ENCODE measurements around the gene ATF6. TPM values are rescaled to one million over a fixed set of nuclear protein-coding genes. Genes with fewer than 3 reads are reported as not detected.

The ATF6 gene
- total and polyA plus RNA-seq, 9 of the 15 experiments (the other 6 are each of a cell fraction or from before 2014, with no cell fraction given) = 11.7 to 32.4 (median 20.4) TPM

DNA sequence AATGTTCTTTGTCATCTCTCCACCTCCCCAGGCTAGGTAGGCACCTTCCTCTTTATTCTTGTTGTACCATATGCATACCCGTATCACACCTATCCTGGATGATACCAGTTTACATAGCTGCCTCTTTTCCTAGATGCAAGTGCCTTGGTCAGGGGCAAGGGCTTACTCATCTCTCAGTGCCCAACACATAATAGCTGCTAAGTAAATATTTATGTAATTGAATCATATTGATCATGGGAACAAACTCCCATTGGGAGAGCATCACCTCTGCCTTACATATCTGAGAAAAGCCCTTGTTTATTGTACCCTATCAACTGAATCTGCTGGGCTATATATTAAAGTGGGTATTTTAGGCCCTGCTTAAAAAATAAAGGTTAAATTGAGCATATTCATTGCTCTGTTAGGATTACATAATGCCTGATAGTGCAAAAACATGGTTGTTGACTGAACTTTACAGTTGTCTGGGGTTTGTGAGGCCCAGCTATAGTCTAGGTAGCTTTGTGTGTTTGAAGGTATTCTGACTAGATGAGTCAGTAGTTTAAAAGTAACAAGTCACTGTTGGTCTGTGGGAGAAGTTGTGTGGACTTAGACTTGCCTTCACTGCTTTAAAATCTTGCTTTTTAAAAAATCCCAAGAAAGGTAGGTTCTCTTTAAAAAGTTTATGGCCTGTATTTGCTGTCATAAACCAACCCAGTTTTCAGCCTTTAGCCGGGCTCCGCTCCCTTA lies 174.9 kb downstream of the ATF6 start (continued):
- TF ChIP-seq SRF (CRISPR knock-in tag; IDR thresholded peaks at IDR 0.05) = no peak
- no peak for TF ChIP-seq ZBTB8A (IDR thresholded peaks at IDR 0.05; ENCODE audit: partially characterized antibody)
- no peak for TF ChIP-seq ZNF561 (CRISPR knock-in tag; conservative IDR thresholded peaks at IDR 0.05)
- no peak for TF ChIP-seq HMG20B (CRISPR knock-in tag; IDR thresholded peaks at IDR 0.05)
- no peak for TF ChIP-seq TOE1 (IDR thresholded peaks at IDR 0.05; ENCODE audit: borderline replicate concordance)
- no peak for TF ChIP-seq TOE1 (CRISPR knock-in tag; IDR thresholded peaks at IDR 0.05; ENCODE audit: borderline replicate concordance, low read depth)
- TF ChIP-seq, protein P1, sequence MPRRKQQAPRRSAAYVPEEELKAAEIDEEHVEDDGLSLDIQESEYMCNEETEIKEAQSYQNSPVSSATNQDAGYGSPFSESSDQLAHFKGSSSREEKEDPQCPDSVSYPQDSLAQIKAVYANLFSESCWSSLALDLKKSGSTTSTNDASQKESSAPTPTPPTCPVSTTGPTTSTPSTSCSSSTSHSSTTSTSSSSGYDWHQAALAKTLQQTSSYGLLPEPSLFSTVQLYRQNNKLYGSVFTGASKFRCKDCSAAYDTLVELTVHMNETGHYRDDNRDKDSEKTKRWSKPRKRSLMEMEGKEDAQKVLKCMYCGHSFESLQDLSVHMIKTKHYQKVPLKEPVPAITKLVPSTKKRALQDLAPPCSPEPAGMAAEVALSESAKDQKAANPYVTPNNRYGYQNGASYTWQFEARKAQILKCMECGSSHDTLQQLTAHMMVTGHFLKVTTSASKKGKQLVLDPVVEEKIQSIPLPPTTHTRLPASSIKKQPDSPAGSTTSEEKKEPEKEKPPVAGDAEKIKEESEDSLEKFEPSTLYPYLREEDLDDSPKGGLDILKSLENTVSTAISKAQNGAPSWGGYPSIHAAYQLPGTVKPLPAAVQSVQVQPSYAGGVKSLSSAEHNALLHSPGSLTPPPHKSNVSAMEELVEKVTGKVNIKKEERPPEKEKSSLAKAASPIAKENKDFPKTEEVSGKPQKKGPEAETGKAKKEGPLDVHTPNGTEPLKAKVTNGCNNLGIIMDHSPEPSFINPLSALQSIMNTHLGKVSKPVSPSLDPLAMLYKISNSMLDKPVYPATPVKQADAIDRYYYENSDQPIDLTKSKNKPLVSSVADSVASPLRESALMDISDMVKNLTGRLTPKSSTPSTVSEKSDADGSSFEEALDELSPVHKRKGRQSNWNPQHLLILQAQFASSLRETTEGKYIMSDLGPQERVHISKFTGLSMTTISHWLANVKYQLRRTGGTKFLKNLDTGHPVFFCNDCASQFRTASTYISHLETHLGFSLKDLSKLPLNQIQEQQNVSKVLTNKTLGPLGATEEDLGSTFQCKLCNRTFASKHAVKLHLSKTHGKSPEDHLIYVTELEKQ (CRISPR knock-in tag; IDR thresholded peaks at IDR 0.05) = no peak
- TF ChIP-seq ELF4 (CRISPR knock-in tag; IDR thresholded peaks at IDR 0.05) = no peak
- TF ChIP-seq MTA2 (IDR thresholded peaks at IDR 0.05; ENCODE audit: low read depth) = no peak
- TF ChIP-seq, protein P2, sequence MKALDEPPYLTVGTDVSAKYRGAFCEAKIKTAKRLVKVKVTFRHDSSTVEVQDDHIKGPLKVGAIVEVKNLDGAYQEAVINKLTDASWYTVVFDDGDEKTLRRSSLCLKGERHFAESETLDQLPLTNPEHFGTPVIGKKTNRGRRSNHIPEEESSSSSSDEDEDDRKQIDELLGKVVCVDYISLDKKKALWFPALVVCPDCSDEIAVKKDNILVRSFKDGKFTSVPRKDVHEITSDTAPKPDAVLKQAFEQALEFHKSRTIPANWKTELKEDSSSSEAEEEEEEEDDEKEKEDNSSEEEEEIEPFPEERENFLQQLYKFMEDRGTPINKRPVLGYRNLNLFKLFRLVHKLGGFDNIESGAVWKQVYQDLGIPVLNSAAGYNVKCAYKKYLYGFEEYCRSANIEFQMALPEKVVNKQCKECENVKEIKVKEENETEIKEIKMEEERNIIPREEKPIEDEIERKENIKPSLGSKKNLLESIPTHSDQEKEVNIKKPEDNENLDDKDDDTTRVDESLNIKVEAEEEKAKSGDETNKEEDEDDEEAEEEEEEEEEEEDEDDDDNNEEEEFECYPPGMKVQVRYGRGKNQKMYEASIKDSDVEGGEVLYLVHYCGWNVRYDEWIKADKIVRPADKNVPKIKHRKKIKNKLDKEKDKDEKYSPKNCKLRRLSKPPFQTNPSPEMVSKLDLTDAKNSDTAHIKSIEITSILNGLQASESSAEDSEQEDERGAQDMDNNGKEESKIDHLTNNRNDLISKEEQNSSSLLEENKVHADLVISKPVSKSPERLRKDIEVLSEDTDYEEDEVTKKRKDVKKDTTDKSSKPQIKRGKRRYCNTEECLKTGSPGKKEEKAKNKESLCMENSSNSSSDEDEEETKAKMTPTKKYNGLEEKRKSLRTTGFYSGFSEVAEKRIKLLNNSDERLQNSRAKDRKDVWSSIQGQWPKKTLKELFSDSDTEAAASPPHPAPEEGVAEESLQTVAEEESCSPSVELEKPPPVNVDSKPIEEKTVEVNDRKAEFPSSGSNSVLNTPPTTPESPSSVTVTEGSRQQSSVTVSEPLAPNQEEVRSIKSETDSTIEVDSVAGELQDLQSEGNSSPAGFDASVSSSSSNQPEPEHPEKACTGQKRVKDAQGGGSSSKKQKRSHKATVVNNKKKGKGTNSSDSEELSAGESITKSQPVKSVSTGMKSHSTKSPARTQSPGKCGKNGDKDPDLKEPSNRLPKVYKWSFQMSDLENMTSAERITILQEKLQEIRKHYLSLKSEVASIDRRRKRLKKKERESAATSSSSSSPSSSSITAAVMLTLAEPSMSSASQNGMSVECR (CRISPR knock-in tag; IDR thresholded peaks at IDR 0.05) = no peak
- TF ChIP-seq FOSL1 (tag; conservative IDR thresholded peaks at IDR 0.05) = peak; percentile 17; the same call in 1 of the 2 replicates
- TF ChIP-seq, protein P3, sequence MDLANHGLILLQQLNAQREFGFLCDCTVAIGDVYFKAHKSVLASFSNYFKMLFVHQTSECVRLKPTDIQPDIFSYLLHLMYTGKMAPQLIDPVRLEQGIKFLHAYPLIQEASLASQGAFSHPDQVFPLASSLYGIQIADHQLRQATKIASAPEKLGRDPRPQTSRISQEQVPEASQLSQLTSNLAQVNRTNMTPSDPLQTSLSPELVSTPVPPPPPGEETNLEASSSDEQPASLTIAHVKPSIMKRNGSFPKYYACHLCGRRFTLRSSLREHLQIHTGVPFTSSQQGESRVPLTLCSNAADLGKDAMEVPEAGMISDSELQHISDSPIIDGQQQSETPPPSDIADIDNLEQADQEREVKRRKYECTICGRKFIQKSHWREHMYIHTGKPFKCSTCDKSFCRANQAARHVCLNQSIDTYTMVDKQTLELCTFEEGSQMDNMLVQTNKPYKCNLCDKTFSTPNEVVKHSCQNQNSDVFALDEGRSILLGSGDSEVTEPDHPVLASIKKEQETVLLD (IDR thresholded peaks at IDR 0.05) = no peak
- TF ChIP-seq, protein P4, sequence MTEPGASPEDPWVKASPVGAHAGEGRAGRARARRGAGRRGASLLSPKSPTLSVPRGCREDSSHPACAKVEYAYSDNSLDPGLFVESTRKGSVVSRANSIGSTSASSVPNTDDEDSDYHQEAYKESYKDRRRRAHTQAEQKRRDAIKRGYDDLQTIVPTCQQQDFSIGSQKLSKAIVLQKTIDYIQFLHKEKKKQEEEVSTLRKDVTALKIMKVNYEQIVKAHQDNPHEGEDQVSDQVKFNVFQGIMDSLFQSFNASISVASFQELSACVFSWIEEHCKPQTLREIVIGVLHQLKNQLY (CRISPR knock-in tag; conservative IDR thresholded peaks at IDR 0.05) = no peak
- TF ChIP-seq, protein P5, sequence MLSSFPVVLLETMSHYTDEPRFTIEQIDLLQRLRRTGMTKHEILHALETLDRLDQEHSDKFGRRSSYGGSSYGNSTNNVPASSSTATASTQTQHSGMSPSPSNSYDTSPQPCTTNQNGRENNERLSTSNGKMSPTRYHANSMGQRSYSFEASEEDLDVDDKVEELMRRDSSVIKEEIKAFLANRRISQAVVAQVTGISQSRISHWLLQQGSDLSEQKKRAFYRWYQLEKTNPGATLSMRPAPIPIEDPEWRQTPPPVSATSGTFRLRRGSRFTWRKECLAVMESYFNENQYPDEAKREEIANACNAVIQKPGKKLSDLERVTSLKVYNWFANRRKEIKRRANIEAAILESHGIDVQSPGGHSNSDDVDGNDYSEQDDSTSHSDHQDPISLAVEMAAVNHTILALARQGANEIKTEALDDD (IDR thresholded peaks at IDR 0.05) = 0 out of 2 replicates have a peak, but pooled peaks have one; percentile 30
- TF ChIP-seq ZNF324 (CRISPR knock-in tag; IDR thresholded peaks at IDR 0.05) = no peak
